ENCODE measurements around the gene MYO3B.

- no peak for TF ChIP-seq CTCF (conservative IDR thresholded peaks at IDR 0.05; ENCODE audit: low read depth, low read length)
- no peak for TF ChIP-seq EZH2 (IDR thresholded peaks at IDR 0.05; ENCODE audit: borderline replicate concordance, low read depth, low read length, poor library complexity, severe bottlenecking)
These were observed 84.9 kb downstream of the MYO3B start for GRCh38 chr2:170262806-170263205.
